HFFc6 (cell line): ENCODE data around the gene MFSD12. TPM values are rescaled to one million over a fixed set of nuclear protein-coding genes. Genes with fewer than 3 reads are reported as not detected.

Source experiments
- DNase-seq: peaks from one replicate; pipeline ENCODE4 v3.0.0-alpha.2; 2018
- H3K27ac Mint-ChIP-seq: 2 replicates; pipeline ENCODE4 v1.8.0; 2020; ENCODE audit warnings: mild to moderate bottlenecking, mixed read lengths
- H3K27me3 Mint-ChIP-seq: 2 replicates; pipeline ENCODE4 v1.8.0; 2021; ENCODE audit warnings: mild to moderate bottlenecking, moderate library complexity, mixed read lengths; ENCODE audit not compliant: insufficient read depth
- H3K36me3 Mint-ChIP-seq: 2 replicates; pipeline ENCODE4 v1.8.0; 2021; ENCODE audit warnings: low read depth, mixed read lengths
- H3K4me1 Mint-ChIP-seq: 2 replicates; pipeline ENCODE4 v1.8.0; 2020; ENCODE audit warnings: low read depth, mixed read lengths
- H3K4me3 Mint-ChIP-seq: 2 replicates; pipeline ENCODE4 v1.8.0; 2020; ENCODE audit warnings: mild to moderate bottlenecking, moderate library complexity, mixed read lengths
- H3K9me3 Mint-ChIP-seq: 2 replicates; pipeline ENCODE4 v1.8.0; 2020; ENCODE audit warnings: mild to moderate bottlenecking, mixed read lengths
- CTCF ChIP-seq: fragments of 200-600 bp; sonication (generic); IDR thresholded peaks from 2 replicates; pipeline ENCODE4 v1.5.0; 2021; ENCODE audit warnings: antibody characterized with exemption, mild to moderate bottlenecking
- total RNA-seq, 6 experiments: library from RNA; stranded (reverse); fragmentation: NEBNext Ultra II Directional; extraction: Animal tissue kit (Norgen Biotek cat#: 25700); gene quantifications; 2 replicates in 1 of 6; 3 replicates in 5 of 6; pipeline ENCODE4 v1.2.3, GENCODE V29; 2021

The MFSD12 gene
- total RNA-seq, 6 experiments from 2014 or later, result 75.1 to 101 (median 79.6) TPM

DNA sequence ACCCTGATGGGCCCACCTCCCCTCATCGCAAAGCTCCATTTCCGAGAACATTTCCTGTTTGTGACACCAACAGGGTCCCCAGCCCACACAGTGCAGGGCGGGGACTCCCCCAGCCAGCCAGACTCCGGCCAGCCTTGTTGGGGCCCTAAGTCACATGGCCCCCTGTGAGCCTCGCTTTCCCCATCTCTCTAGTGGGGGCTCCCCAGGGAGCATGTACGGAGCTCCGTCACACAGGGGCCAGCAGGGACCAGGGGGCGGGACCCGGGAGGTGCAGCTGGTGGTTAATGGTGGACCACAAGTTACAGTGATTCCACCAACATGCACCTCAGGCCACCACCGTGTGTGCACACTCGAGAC is 47.6 kb upstream of the MFSD12 start:
- Mint-ChIP-seq H3K4me1 (peaks cover 14% of the 10 kb centered on the region), H3K9me3 (no peaks in the 10 kb centered on the region), H3K27me3 (peaks cover 2% of the 10 kb centered on the region), H3K36me3 (no peaks in the 10 kb centered on the region), H3K27ac (no peak overlapping the region), H3K4me3 (no peak overlapping the region)
- no peak for TF ChIP-seq CTCF
- no peak for DNase-seq

GRCh38 chr19:3604227-3604986 is 47.0 kb upstream of the MFSD12 start:
- peaks cover 14% of the 10 kb centered on the region for H3K4me1 Mint-ChIP-seq
- H3K36me3 Mint-ChIP-seq, result no peaks in the 10 kb centered on the region

GRCh38 chr19:3603121-3603811 is 45.9 kb upstream of the MFSD12 start:
- H3K27ac Mint-ChIP-seq, result no peak overlapping the region
- no peak overlapping the region for H3K4me3 Mint-ChIP-seq
- no peak for DNase-seq
- H3K4me1 Mint-ChIP-seq, result peaks cover 12% of the 10 kb centered on the region
- no peaks in the 10 kb centered on the region for H3K9me3 Mint-ChIP-seq
- TF ChIP-seq CTCF, result no peak
- no peaks in the 10 kb centered on the region for H3K36me3 Mint-ChIP-seq
- peaks cover 2% of the 10 kb centered on the region for H3K27me3 Mint-ChIP-seq

More at GRCh38 chr19:3604227-3604986, 47.0 kb upstream of the MFSD12 start:
- H3K9me3 Mint-ChIP-seq, result no peaks in the 10 kb centered on the region
- TF ChIP-seq CTCF, result no peak
- no peak overlapping the region for H3K4me3 Mint-ChIP-seq
- H3K27ac Mint-ChIP-seq, result no peak overlapping the region
- peaks cover 2% of the 10 kb centered on the region for H3K27me3 Mint-ChIP-seq
- no peak for DNase-seq

GRCh38 chr19:3601021-3601420 is 43.6 kb upstream of the MFSD12 start:
- Mint-ChIP-seq H3K4me1 (no peaks in the 10 kb centered on the region), H3K27me3 (no peaks in the 10 kb centered on the region; the same call in none of the 2 replicates), H3K27ac (no peak overlapping the region), H3K4me3 (no peak overlapping the region), H3K36me3 (no peaks in the 10 kb centered on the region), H3K9me3 (no peaks in the 10 kb centered on the region)
- TF ChIP-seq CTCF, result no peak
- no peak for DNase-seq

DNA sequence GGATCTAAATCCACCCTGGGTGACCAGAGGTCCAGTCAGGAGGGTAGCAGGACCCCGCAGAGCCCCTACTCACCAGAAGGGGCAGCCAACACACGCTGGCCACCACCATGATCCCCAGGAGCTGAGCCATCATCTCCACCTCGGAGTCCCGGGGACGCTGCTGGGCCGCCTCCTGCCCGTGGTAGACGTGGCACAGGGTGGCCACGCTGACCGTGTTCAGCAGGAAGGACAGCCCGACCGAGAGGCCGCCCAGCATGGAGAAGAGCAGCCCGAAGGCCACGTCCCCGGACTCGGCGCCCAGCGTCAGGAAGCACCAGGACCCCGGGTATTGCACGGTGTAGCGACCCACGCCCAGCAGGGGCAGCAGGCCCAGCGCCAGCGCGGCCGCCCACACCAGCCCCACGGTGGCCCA is 42.4 kb upstream of the MFSD12 start:
- no peak overlapping the region for H3K4me3 Mint-ChIP-seq
- peak; percentile 7; the same call in 1 of the 2 replicates for TF ChIP-seq CTCF
- no peaks in the 10 kb centered on the region for H3K9me3 Mint-ChIP-seq
- H3K36me3 Mint-ChIP-seq, result no peaks in the 10 kb centered on the region
- no peaks in the 10 kb centered on the region; the same call in none of the 2 replicates for H3K27me3 Mint-ChIP-seq
- DNase-seq, result no peak
- no peak overlapping the region for H3K27ac Mint-ChIP-seq
- no peaks in the 10 kb centered on the region for H3K4me1 Mint-ChIP-seq
